HepG2 (cell line): ENCODE results near the gene JMJD4. TPM values are rescaled to one million over a fixed set of nuclear protein-coding genes. Genes with fewer than 3 reads are reported as not detected.

Experiments
- ARHGAP35 ChIP-seq: sonication (generic); formaldehyde crosslinking; IDR thresholded peaks from 2 replicates; pipeline ENCODE4 v1.9.0; 2022; ENCODE audit warnings: mild to moderate bottlenecking, inconsistent platforms, moderate library complexity, missing genetic modification reagents, borderline replicate concordance
- BHLHE40 ChIP-seq: IDR thresholded peaks from 2 replicates; pipeline ENCODE4 v1.6.1; 2011; ENCODE audit warnings: low read length, improper control_type of control experiment
- ETV6 ChIP-seq: sonication (generic); formaldehyde crosslinking; conservative IDR thresholded peaks from 2 replicates; pipeline ENCODE4 v1.4.0; 2020; ENCODE audit warnings: missing genetic modification reagents
- FOXJ3 ChIP-seq: sonication (generic); formaldehyde crosslinking; IDR thresholded peaks from 2 replicates; pipeline ENCODE4 v1.4.0; 2020; ENCODE audit warnings: missing genetic modification reagents, mild to moderate bottlenecking, borderline replicate concordance
- MATR3 ChIP-seq: sonication (generic); formaldehyde crosslinking; IDR thresholded peaks from 2 replicates; pipeline ENCODE4 v1.4.0; 2020; ENCODE audit warnings: missing genetic modification reagents
- NFE2 ChIP-seq: sonication (generic); formaldehyde crosslinking; IDR thresholded peaks from 2 replicates; pipeline ENCODE4 v1.4.0; 2020; ENCODE audit warnings: missing genetic modification reagents
- PPARG ChIP-seq: conservative IDR thresholded peaks from 2 replicates; pipeline ENCODE4 v1.6.1; 2016; ENCODE audit warnings: missing biosample characterization, missing genetic modification reagents
- RARA ChIP-seq: IDR thresholded peaks from 2 replicates; pipeline ENCODE4 v1.6.1; 2016; ENCODE audit warnings: missing genetic modification reagents, missing compliant biosample characterization
- SIN3A ChIP-seq: IDR thresholded peaks from 2 replicates; pipeline ENCODE4 v1.6.1; 2011; ENCODE audit warnings: low read depth, mild to moderate bottlenecking, control low read depth, low read length, borderline replicate concordance
- SMAD9 ChIP-seq: sonication (generic); formaldehyde crosslinking; IDR thresholded peaks from 2 replicates; pipeline ENCODE4 v1.5.1; 2020; ENCODE audit warnings: mild to moderate bottlenecking, missing genetic modification reagents
- TCF7 ChIP-seq: sonication (generic); IDR thresholded peaks from 2 replicates; pipeline ENCODE4 v1.6.1; 2016; ENCODE audit warnings: antibody characterized with exemption, low read depth
- ZC3H13 ChIP-seq: sonication (generic); formaldehyde crosslinking; IDR thresholded peaks from 2 replicates; pipeline ENCODE4 v1.8.1; 2023; ENCODE audit warnings: mild to moderate bottlenecking, missing genetic modification reagents, moderate library complexity
- ZNF331 ChIP-seq: sonication (generic); formaldehyde crosslinking; IDR thresholded peaks from 2 replicates; pipeline ENCODE4 v1.4.0; 2020; ENCODE audit warnings: missing genetic modification reagents
- ZNF484 ChIP-seq: sonication (generic); formaldehyde crosslinking; IDR thresholded peaks from 2 replicates; pipeline ENCODE4 v1.5.1; 2020; ENCODE audit warnings: mild to moderate bottlenecking, low read depth, missing genetic modification reagents, borderline replicate concordance
- ZNF570 ChIP-seq: sonication (generic); formaldehyde crosslinking; IDR thresholded peaks from 2 replicates; pipeline ENCODE4 v1.4.0; 2020; ENCODE audit warnings: mild to moderate bottlenecking, missing genetic modification reagents, borderline replicate concordance
- ZNF891 ChIP-seq: sonication (generic); formaldehyde crosslinking; IDR thresholded peaks from 2 replicates; pipeline ENCODE4 v1.5.0; 2020; ENCODE audit warnings: mild to moderate bottlenecking, missing genetic modification reagents
- ZSCAN31 ChIP-seq: sonication (generic); formaldehyde crosslinking; IDR thresholded peaks from 2 replicates; pipeline ENCODE4 v1.5.0; 2020; ENCODE audit warnings: low read depth, mild to moderate bottlenecking, missing genetic modification reagents
- polyA plus RNA-seq, 8 experiments: library from polyadenylated mRNA; depleted of rRNA in 3 of 8; stranded (reverse) in 7 of 8; unstranded in 1 of 8; fragments of >200 nt; fragmentation: Illumina TruSeq in 4 of 8; extraction: Trizol in 4 of 8; gene quantifications; 2 replicates each; pipeline versions ENCODE4 v1.2.1 to v1.2.3, GENCODE V29; 2011 to 2016; ENCODE audit warnings: low read depth in 4 of 8, missing spikeins in 1 of 8, mixed read lengths in 1 of 8; ENCODE audit not compliant: insufficient read depth in 1 of 8
- total RNA-seq, 5 experiments: library from RNA; depleted of rRNA; stranded (reverse); fragments of >200 nt; fragmentation: Illumina TruSeq; extraction: Trizol; gene quantifications; 2 replicates each; pipeline ENCODE4 v1.2.3, GENCODE V29; 2016; ENCODE audit warnings: low read depth in 1 of 5
- TF ChIP-seq, protein P1 (sequence below): sonication (generic); formaldehyde crosslinking; IDR thresholded peaks from 2 replicates; pipeline ENCODE4 v1.4.0; 2020; ENCODE audit warnings: mild to moderate bottlenecking, missing genetic modification reagents
- TF ChIP-seq, protein P2 (sequence below): sonication (generic); formaldehyde crosslinking; IDR thresholded peaks from 2 replicates; pipeline ENCODE4 v1.5.0; 2020; ENCODE audit warnings: missing genetic modification reagents, mild to moderate bottlenecking, borderline replicate concordance
- TF ChIP-seq, protein P3 (sequence below): sonication (generic); formaldehyde crosslinking; IDR thresholded peaks from 2 replicates; pipeline ENCODE4 v1.5.1; 2020; ENCODE audit warnings: mild to moderate bottlenecking, moderate library complexity, missing genetic modification reagents

JMJD4 gene
- total and polyA plus RNA-seq, 2 of the 13 experiments (the other 11 are each of a cell fraction or from before 2014, with no cell fraction given), result 10.2 to 29.0 TPM

DNA sequence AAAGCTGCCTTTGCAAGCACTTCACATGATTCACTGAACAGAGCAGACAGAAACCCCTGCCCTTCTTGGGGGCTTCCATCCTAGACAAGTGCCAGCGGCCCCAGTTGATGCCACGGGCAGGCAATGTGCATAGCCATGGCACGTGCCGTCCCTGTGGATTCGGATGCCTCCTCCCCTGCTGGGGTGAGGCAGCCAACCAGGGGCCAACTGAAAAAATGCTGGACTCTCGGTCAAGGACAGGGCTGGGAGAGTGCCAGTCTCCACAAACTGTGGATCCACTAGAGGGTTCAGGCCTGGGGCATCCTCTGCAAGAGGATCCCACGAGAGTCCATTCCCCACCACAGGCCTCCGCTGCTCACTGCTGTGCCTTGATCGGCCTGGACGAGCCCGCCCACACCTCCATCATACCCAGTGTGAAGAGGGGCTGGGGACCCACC is 3.8 kb downstream of the JMJD4 start (continued):
- TF ChIP-seq SMAD9 (CRISPR knock-in tag) (no peak), FOXJ3 (peak; percentile 22; the same call in 1 of the 2 replicates), NFE2 (no peak), ARHGAP35 (no peak), RARA (CRISPR knock-in tag) (peak; percentile 19; the same call in 1 of the 2 replicates), ZSCAN31 (CRISPR knock-in tag) (0 out of 2 replicates have a peak, but pooled peaks have one; percentile 40), MATR3 (no peak), ZC3H13 (CRISPR knock-in tag) (peak; percentile 19; the same call in 1 of the 2 replicates), ZNF570 (no peak), ZNF484 (CRISPR knock-in tag) (no peak), PPARG (CRISPR knock-in tag) (no peak), BHLHE40 (peak; percentile 76), TCF7 (no peak), SIN3A (no peak), ZNF891 (CRISPR knock-in tag) (no peak), ZNF331 (CRISPR knock-in tag) (no peak), ETV6 (CRISPR knock-in tag) (no peak)
- TF ChIP-seq, protein P1, sequence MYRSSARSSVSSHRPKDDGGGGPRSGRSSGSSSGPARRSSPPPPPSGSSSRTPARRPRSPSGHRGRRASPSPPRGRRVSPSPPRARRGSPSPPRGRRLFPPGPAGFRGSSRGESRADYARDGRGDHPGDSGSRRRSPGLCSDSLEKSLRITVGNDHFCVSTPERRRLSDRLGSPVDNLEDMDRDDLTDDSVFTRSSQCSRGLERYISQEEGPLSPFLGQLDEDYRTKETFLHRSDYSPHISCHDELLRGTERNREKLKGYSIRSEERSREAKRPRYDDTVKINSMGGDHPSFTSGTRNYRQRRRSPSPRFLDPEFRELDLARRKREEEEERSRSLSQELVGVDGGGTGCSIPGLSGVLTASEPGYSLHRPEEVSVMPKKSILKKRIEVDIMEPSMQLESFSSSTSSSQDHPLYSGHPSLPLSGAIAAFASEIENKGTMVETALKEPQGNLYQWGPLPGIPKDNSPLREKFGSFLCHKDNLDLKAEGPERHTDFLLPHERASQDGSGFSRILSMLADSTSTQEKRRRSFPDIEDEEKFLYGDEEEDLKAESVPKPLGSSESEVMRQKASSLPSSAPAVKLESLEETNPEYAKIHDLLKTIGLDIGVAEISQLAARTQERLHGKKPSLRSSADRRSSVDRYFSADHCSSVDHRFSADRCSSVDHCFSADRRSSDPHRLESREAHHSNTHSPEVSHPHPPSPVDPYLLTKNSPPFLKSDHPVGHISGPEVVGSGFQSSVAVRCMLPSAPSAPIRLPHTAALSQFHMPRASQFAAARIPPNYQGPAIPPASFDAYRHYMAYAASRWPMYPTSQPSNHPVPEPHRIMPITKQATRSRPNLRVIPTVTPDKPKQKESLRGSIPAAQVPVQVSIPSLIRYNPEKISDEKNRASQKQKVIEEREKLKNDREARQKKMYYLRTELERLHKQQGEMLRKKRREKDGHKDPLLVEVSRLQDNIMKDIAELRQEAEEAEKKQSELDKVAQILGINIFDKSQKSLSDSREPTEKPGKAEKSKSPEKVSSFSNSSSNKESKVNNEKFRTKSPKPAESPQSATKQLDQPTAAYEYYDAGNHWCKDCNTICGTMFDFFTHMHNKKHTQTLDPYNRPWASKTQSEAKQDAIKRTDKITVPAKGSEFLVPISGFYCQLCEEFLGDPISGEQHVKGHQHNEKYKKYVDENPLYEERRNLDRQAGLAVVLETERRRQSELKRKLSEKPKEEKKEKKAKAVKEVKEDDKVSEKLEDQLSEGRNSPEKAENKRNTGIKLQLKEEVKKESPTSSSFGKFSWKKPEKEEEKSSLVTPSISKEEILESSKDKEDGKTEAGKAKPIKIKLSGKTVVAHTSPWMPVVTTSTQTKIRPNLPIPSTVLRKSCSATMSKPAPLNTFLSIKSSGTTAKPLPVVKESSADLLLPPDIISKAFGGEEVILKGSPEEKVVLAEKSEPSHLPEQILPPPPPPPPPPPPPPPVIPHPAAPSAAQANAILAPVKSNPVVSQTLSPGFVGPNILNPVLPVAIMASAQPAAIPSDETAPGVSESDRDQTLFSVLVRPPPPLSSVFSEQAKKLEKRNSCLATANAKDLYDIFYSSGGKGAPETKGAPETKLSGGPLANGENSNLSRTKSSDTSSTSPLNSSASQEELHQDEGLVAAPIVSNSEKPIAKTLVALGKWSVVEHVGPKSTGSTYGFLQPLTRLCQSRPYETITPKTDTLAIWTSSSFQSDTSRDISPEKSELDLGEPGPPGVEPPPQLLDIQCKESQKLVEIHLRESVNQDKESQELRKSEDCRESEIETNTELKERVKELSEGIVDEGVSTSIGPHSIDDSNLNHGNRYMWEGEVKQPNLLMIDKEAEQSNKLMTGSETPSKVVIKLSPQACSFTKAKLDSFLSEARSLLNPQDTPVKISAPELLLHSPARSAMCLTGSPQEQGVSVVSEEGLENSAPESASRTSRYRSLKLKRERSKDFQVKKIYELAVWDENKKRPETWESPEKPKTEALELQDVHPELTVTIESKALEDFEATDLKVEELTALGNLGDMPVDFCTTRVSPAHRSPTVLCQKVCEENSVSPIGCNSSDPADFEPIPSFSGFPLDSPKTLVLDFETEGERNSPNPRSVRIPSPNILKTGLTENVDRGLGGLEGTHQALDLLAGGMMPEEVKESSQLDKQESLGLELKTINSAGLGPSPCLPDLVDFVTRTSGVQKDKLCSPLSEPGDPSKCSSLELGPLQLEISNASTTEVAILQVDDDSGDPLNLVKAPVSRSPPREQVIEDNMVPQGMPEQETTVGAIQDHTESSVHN (CRISPR knock-in tag), result no peak
- TF ChIP-seq, protein P2, sequence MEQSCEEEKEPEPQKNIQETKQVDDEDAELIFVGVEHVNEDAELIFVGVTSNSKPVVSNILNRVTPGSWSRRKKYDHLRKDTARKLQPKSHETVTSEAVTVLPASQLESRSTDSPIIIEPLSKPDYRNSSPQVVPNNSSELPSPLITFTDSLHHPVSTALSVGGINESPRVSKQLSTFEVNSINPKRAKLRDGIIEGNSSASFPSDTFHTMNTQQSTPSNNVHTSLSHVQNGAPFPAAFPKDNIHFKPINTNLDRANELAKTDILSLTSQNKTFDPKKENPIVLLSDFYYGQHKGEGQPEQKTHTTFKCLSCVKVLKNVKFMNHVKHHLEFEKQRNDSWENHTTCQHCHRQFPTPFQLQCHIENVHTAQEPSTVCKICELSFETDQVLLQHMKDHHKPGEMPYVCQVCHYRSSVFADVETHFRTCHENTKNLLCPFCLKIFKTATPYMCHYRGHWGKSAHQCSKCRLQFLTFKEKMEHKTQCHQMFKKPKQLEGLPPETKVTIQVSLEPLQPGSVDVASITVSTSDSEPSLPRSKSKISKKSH (CRISPR knock-in tag), result peak; percentile 62; the same call in 1 of the 2 replicates
- TF ChIP-seq, protein P3, sequence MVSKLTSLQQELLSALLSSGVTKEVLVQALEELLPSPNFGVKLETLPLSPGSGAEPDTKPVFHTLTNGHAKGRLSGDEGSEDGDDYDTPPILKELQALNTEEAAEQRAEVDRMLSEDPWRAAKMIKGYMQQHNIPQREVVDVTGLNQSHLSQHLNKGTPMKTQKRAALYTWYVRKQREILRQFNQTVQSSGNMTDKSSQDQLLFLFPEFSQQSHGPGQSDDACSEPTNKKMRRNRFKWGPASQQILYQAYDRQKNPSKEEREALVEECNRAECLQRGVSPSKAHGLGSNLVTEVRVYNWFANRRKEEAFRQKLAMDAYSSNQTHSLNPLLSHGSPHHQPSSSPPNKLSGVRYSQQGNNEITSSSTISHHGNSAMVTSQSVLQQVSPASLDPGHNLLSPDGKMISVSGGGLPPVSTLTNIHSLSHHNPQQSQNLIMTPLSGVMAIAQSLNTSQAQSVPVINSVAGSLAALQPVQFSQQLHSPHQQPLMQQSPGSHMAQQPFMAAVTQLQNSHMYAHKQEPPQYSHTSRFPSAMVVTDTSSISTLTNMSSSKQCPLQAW (CRISPR knock-in tag), result no peak
